Naive thymus-derived CD4-positive, alpha-beta T cell (primary cell): ENCODE measurements around the gene ACBD6. TPM values are rescaled to one million over a fixed set of nuclear protein-coding genes. Genes with fewer than 3 reads are reported as not detected.

Experiments used
- ATAC-seq: fragments of 150-1000 bp; cut with Tn5 transposase; 2 replicates; pipeline ENCODE4 v1.10.0; 2021; ENCODE audit warnings: mild to moderate bottlenecking, moderate library complexity
- CTCF ChIA-PET: fragments of 350-600 bp; sonication (Branson Sonifier 250); formaldehyde crosslinking; loops from one replicate; lab custom pipeline; 2021; ENCODE audit warnings: antibody characterized with exemption; lab: Charles Lee
- POLR2A ChIA-PET: fragments of 350-600 bp; sonication (Branson Sonifier 250); formaldehyde crosslinking; loops from one replicate; lab custom pipeline; 2021; ENCODE audit warnings: antibody characterized with exemption, inconsistent platforms; lab: Charles Lee
- DNase-seq, 9 donors: peaks; one replicate each; pipeline versions ENCODE4 v3.0.0 to v3.0.0-alpha.2; 2020 to 2022; ENCODE audit warnings: mixed read lengths in 1 of 9
- H3K27ac ChIP-seq: one replicate; pipeline ENCODE4 v1.7.0; 2013; ENCODE audit warnings: mild to moderate bottlenecking, low read depth, low read length, moderate library complexity
- H3K27me3 ChIP-seq, 2 donors: one replicate each; pipeline ENCODE4 v1.7.0; 2013; ENCODE audit warnings: low read length in 2 of 2, mild to moderate bottlenecking in 2 of 2, moderate library complexity in 2 of 2; ENCODE audit not compliant: control insufficient read depth in 2 of 2, insufficient read depth in 2 of 2
- H3K36me3 ChIP-seq, 3 experiments: 1 replicate in 2 of 3; 2 replicates in 1 of 3; pipeline ENCODE4 v1.7.0; 2013; ENCODE audit warnings: low read length in 3 of 3, mild to moderate bottlenecking in 3 of 3, moderate library complexity in 1 of 3; ENCODE audit not compliant: insufficient read depth in 3 of 3, control insufficient read depth in 2 of 3
- H3K4me1 ChIP-seq, 2 donors: one replicate each; pipeline ENCODE4 v1.7.0; 2013; ENCODE audit warnings: low read length in 2 of 2, mild to moderate bottlenecking in 2 of 2, moderate library complexity in 1 of 2; ENCODE audit not compliant: control insufficient read depth in 2 of 2, insufficient read depth in 2 of 2
- H3K4me3 ChIP-seq: 2 replicates; pipeline ENCODE4 v1.7.0; 2013; ENCODE audit warnings: mild to moderate bottlenecking, low read length
- H3K9me3 ChIP-seq, 3 experiments: 1 replicate in 2 of 3; 2 replicates in 1 of 3; pipeline ENCODE4 v1.7.0; 2013; ENCODE audit warnings: low read length in 3 of 3; ENCODE audit not compliant: control insufficient read depth in 2 of 3
- H3K27ac Mint-ChIP-seq, 9 donors: one replicate each; pipeline ENCODE4 v1.8.0; 2020 to 2022; ENCODE audit warnings: mixed read lengths in 9 of 9, mild to moderate bottlenecking in 8 of 9, moderate library complexity in 5 of 9, inconsistent platforms in 2 of 9
- H3K27me3 Mint-ChIP-seq, 5 donors: one replicate each; pipeline ENCODE4 v1.8.0; 2021 to 2022; ENCODE audit warnings: mixed read lengths in 5 of 5, mild to moderate bottlenecking in 1 of 5
- H3K36me3 Mint-ChIP-seq, 5 donors: one replicate each; pipeline ENCODE4 v1.8.0; 2020 to 2022; ENCODE audit warnings: mixed read lengths in 5 of 5, mild to moderate bottlenecking in 3 of 5, inconsistent platforms in 1 of 5
- H3K4me1 Mint-ChIP-seq, 7 donors: one replicate each; pipeline ENCODE4 v1.8.0; 2020 to 2022; ENCODE audit warnings: mixed read lengths in 7 of 7, mild to moderate bottlenecking in 3 of 7, inconsistent platforms in 1 of 7
- H3K4me3 Mint-ChIP-seq, 10 donors: one replicate each; pipeline ENCODE4 v1.8.0; 2020 to 2022; ENCODE audit warnings: mild to moderate bottlenecking in 10 of 10, mixed read lengths in 10 of 10, moderate library complexity in 6 of 10, inconsistent platforms in 2 of 10
- H3K9me3 Mint-ChIP-seq, 11 donors: one replicate each; pipeline ENCODE4 v1.8.0; 2020 to 2022; ENCODE audit warnings: mixed read lengths in 11 of 11, mild to moderate bottlenecking in 4 of 11, inconsistent platforms in 1 of 11, moderate library complexity in 1 of 11
- intact Hi-C, 2 donors: fragments of 100-400 bp; cut with micrococcal nuclease; formaldehyde crosslinking; loops; one replicate each; pipeline ENCODE4 v1.15.1; 2023
- polyA plus RNA-seq, 2 donors: library from polyadenylated mRNA; unstranded; fragments of 300-500 nt; fragmentation: Illumina TruSeq; gene quantifications; one replicate each; pipeline ENCODE4 v1.2.3, GENCODE V29; 2021
- total RNA-seq, 6 experiments: library from RNA in 5 of 6; stranded (reverse) in 5 of 6; gene quantifications; 1 replicate in 5 of 6; 2 replicates in 1 of 6; pipeline ENCODE4 v1.2.3 and lab custom pipeline; 2021 to 2026

The ACBD6 gene
- total and polyA plus RNA-seq, 7 experiments from 2014 or later: 44.2 to 75.7 (median 47.3) TPM

DNA sequence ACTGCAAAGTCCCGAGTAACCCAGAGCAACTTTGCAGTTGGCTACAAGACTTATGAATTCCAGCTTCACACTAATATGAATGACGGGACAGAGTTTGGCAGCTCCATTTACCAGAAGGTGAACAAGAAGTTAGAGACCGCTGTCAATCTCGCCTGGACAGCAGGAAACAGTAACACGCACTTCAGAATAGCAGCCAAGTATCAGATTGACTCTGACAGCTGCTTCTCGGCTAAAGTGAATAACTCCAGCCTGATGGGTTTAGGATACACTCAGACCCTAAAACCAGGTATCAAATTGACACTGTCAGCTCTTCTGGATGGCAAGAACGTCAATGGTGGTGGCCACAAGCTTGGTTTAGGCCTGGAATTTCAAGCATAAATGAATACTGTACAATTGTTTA lies 66.8 kb downstream of the ACBD6 start:
- ChIA-PET POLR2A (no interaction called here), CTCF (no interaction called here)
- Mint-ChIP-seq H3K9me3 (peaks cover 0 to 58% (median 7%) of the 10 kb centered on the region in 11 donors), H3K27me3 (no peaks in the 10 kb centered on the region), H3K4me1 (peaks cover 0 to 40% (median 32%) of the 10 kb centered on the region in 7 donors), H3K36me3 (peaks cover 11 to 84% (median 58%) of the 10 kb centered on the region in 5 donors), H3K4me3 (no peak overlapping the region), H3K27ac (no peak overlapping the region)
- no peaks in the 10 kb centered on the region for H3K4me1 ChIP-seq
- no peaks in the 10 kb centered on the region for H3K27me3 ChIP-seq
- ATAC-seq (no peak), DNase-seq (no peak)
- H3K4me3 ChIP-seq: no peak overlapping the region
- H3K27ac ChIP-seq: no peak overlapping the region
- no peaks in the 10 kb centered on the region for H3K9me3 ChIP-seq
- H3K36me3 ChIP-seq: peaks cover 0 to 5% (median 0%) of the 10 kb centered on the region in 3 experiments
- intact Hi-C loops: no loop called here

DNA sequence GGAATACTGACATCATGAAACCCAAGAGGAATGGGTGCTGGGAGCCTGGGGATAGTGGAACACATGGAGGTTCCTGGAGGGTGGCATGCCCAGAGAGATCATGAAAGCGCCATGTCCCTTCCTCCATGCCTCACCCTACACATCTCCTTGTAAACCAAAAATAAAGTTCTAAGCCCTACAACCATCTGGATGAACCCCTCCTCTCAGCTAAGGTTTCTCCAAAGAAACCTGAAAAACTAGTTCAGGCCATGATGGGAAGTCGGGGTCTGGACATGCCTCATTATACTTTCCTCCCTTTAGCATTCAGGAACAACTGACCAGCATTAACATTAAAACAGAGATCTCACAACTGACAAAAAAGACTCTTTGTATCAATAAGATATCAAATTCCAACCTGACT lies 68.5 kb downstream of the ACBD6 start:
- H3K36me3 ChIP-seq: peaks cover 0 to 5% (median 4%) of the 10 kb centered on the region in 3 experiments
- no peak overlapping the region for H3K4me3 ChIP-seq
- Mint-ChIP-seq H3K4me1 (peaks cover 4 to 46% (median 32%) of the 10 kb centered on the region in 7 donors), H3K36me3 (peaks cover 10 to 86% (median 60%) of the 10 kb centered on the region in 5 donors), H3K4me3 (peak overlapping the region in 1 of 10 donors; percentile 19), H3K27me3 (no peaks in the 10 kb centered on the region), H3K9me3 (peaks cover 0 to 47% (median 6%) of the 10 kb centered on the region in 11 donors), H3K27ac (peak overlapping the region in 1 of 9 donors; percentile 65)
- no peaks in the 10 kb centered on the region for H3K27me3 ChIP-seq
- ChIA-PET POLR2A (no interaction called here), CTCF (no interaction called here)
- H3K9me3 ChIP-seq: no peaks in the 10 kb centered on the region
- intact Hi-C loops: no loop called here
- H3K4me1 ChIP-seq: no peaks in the 10 kb centered on the region
- no peak for DNase-seq
- H3K27ac ChIP-seq: no peak overlapping the region
- no peak for ATAC-seq

DNA sequence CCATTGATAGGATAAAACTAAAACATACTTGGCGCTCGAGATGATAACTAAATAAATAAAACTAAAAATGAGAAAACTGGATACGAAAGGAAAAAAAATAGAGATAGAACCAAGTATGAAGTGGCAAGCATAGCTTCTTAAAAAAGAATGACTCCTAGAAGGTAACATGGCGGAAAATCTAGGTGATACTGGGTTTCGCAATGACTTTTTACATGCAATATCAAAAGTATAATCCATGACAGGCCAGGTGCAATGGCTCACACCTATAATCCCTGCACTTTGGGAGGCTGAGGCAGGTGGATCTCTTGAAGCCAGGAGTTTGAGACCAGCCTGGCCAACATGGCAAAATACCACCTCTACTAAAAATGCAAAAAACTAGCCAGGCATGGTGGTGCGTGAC lies 70.7 kb downstream of the ACBD6 start:
- Histone ChIP-seq H3K36me3 (peaks cover 0 to 4% (median 0%) of the 10 kb centered on the region in 3 experiments), H3K27ac (no peak overlapping the region), H3K27me3 (no peaks in the 10 kb centered on the region), H3K4me3 (no peak overlapping the region), H3K9me3 (no peaks in the 10 kb centered on the region), H3K4me1 (no peaks in the 10 kb centered on the region)
- H3K36me3 Mint-ChIP-seq: peaks cover 7 to 80% (median 50%) of the 10 kb centered on the region in 5 donors
- DNase-seq (no peak), ATAC-seq (no peak)
- no peak overlapping the region for H3K4me3 Mint-ChIP-seq
- H3K4me1 Mint-ChIP-seq: peaks cover 4 to 55% (median 26%) of the 10 kb centered on the region in 7 donors
- CTCF ChIA-PET: no interaction called here
- intact Hi-C loops: no loop called here
- peaks cover 0 to 32% (median 3%) of the 10 kb centered on the region in 11 donors for H3K9me3 Mint-ChIP-seq
- H3K27ac Mint-ChIP-seq: no peak overlapping the region
- POLR2A ChIA-PET: no interaction called here
- no peaks in the 10 kb centered on the region for H3K27me3 Mint-ChIP-seq

DNA sequence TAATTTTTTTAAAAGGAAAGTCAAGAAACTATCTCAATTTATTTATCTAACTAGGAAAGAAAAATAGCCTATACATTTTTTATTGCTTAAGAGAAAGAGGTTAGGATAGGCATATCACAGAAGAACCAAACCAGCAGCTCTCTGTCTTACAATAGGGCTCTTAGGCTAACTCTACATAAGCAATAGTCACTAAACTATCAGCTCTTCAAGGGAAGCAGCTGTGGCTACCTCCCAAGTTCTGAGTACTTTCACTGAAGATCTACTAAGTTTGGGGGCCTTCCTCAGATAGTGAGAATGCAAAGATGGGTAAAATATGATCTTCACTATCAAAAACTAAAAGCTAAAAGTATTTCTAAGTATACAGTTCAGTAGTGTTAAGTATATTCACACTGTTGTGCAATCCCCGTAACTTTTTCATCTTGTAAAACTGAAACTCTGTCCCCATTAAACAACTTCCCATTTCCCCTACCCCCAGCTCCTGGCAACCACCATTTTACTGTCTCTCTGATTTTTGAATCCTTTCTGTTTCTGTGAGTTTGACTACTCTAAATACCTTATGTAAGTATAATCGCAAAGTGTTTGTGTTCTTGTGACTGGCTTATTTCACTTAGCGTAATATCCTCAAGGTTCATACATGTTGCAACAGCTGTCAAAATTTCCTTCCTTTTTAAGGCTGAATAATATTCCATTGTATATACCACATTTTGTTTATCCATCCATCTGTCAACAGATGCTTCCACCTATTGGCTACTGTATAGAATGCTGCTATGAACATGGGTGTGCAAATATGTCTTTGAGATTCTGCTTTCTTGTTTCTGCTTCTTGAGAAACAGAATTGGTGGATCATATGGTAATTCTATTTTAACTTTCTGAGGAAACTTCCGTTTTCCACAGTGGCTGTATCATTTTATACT lies 73.3 kb downstream of the ACBD6 start:
- intact Hi-C loops: no loop called here
- ATAC-seq (peak; percentile 31), DNase-seq (no peak)
- no peak overlapping the region for H3K27ac ChIP-seq
- H3K4me3 ChIP-seq: no peak overlapping the region
- no peaks in the 10 kb centered on the region for H3K27me3 Mint-ChIP-seq
- no peaks in the 10 kb centered on the region for H3K4me1 ChIP-seq
- peaks cover 2 to 71% (median 44%) of the 10 kb centered on the region in 5 donors for H3K36me3 Mint-ChIP-seq
- peaks cover 4 to 55% (median 28%) of the 10 kb centered on the region in 7 donors for H3K4me1 Mint-ChIP-seq
- no peak overlapping the region for H3K4me3 Mint-ChIP-seq
- ChIA-PET POLR2A (no interaction called here), CTCF (no interaction called here)
- H3K9me3 ChIP-seq: no peaks in the 10 kb centered on the region
- H3K36me3 ChIP-seq: peaks cover 0 to 4% (median 0%) of the 10 kb centered on the region in 3 experiments
- H3K27ac Mint-ChIP-seq: no peak overlapping the region
- peaks cover 0 to 15% (median 2%) of the 10 kb centered on the region in 11 donors for H3K9me3 Mint-ChIP-seq
- H3K27me3 ChIP-seq: no peaks in the 10 kb centered on the region

DNA sequence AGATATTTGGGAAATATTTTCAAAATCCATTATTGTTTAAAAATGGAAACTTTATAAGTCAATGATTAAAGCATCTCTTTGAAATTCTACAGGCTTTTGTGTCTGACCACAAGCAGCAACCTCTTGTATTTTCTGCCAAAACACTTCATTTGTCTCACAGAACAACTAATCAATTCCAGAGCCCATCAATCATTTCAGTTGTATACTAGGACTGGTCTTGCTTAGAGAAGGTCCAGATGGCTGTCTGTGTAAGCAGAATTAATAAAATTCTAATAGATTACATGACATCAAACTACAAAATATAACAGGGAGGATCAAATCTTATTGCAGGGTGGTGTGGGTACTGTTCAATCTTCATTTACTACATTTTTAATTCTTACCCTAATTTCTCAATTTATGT lies 76.4 kb downstream of the ACBD6 start:
- H3K4me3 ChIP-seq: no peak overlapping the region
- Mint-ChIP-seq H3K9me3 (peaks cover 2 to 19% (median 7%) of the 10 kb centered on the region in 11 donors), H3K36me3 (peaks cover 8 to 68% (median 53%) of the 10 kb centered on the region in 5 donors), H3K4me1 (peaks cover 4 to 34% (median 13%) of the 10 kb centered on the region in 7 donors), H3K4me3 (no peak overlapping the region), H3K27me3 (no peaks in the 10 kb centered on the region), H3K27ac (no peak overlapping the region)
- intact Hi-C loops: no loop called here
- CTCF ChIA-PET: no interaction called here
- no peak overlapping the region for H3K27ac ChIP-seq
- H3K36me3 ChIP-seq: peaks cover 0 to 6% (median 4%) of the 10 kb centered on the region in 3 experiments
- no peaks in the 10 kb centered on the region for H3K27me3 ChIP-seq
- no peaks in the 10 kb centered on the region for H3K9me3 ChIP-seq
- no peak for DNase-seq
- POLR2A ChIA-PET: no interaction called here
- no peaks in the 10 kb centered on the region for H3K4me1 ChIP-seq
- no peak for ATAC-seq

DNA sequence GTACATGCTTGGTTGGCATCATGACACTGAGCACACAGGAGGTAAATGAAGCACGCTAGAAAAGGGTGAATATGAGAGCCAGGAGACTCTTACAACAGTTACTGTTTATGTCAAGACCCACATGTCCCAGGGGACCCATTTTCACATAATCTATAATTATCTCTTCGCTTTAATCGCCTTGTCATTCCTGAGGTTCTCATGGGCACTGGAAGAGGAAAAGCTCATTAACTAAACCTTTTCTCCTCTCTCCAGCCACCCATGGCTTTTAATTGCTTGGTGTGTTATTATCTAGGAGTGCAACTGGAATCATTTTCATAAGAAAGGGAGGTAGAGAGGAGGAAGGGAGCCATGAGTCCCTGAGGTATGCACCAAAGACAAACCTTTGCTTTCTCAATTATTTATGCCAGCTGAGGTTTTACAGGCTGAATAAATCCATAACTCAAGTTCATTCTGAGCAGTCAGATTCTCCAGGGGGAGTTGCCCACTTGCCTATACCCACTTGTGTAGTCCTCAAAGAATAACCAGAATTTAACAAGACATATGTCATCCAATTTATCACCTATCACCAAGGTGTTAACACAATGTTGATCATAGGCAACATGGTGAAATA lies 77.4 kb downstream of the ACBD6 start:
- H3K4me1 ChIP-seq: no peaks in the 10 kb centered on the region
- CTCF ChIA-PET: no interaction called here
- H3K4me3 ChIP-seq: no peak overlapping the region
- Mint-ChIP-seq H3K4me1 (peaks cover 4 to 28% (median 13%) of the 10 kb centered on the region in 7 donors), H3K36me3 (peaks cover 11 to 69% (median 57%) of the 10 kb centered on the region in 5 donors), H3K27ac (peak overlapping the region in 1 of 9 donors; percentile 10), H3K27me3 (no peaks in the 10 kb centered on the region), H3K9me3 (peaks cover 2 to 29% (median 7%) of the 10 kb centered on the region in 11 donors), H3K4me3 (no peak overlapping the region)
- ATAC-seq: no peak
- intact Hi-C loops: no loop called here
- no peaks in the 10 kb centered on the region for H3K27me3 ChIP-seq
- H3K9me3 ChIP-seq: no peaks in the 10 kb centered on the region
- no peak overlapping the region for H3K27ac ChIP-seq
- no peak for DNase-seq
- peaks cover 0 to 6% (median under 1%) of the 10 kb centered on the region in 3 experiments for H3K36me3 ChIP-seq
- POLR2A ChIA-PET: no interaction called here
